H1 (cell line): ENCODE measurements around the gene PLD2. TPM values are rescaled to one million over a fixed set of nuclear protein-coding genes. Genes with fewer than 3 reads are reported as not detected.

Experiments used
- CTCF ChIA-PET: fragments of 300-600 bp; sonication (Branson Sonifier 250); formaldehyde crosslinking; loops from one replicate; lab custom pipeline; 2021; ENCODE audit not compliant: partially characterized antibody; lab: Charles Lee
- POLR2A ChIA-PET: fragments of 300-600 bp; sonication (Branson Sonifier 250); formaldehyde crosslinking; loops from one replicate; lab custom pipeline; 2021; ENCODE audit warnings: inconsistent platforms; ENCODE audit not compliant: partially characterized antibody; lab: Charles Lee
- DNase-seq, 2 experiments: peaks; one replicate each; pipeline versions ENCODE4 v3.0.0 to v3.0.0-alpha.2; 2010 to 2022; ENCODE audit warnings: low spot score in 2 of 2, low read depth in 1 of 2, mixed read lengths in 1 of 2
- FAIRE-seq: peaks from 2 replicates; lab custom pipeline; 2011; peaks lifted over from hg19 to GRCh38; lab: Jason Lieb, UNC
- H2AFZ ChIP-seq: 2 replicates; pipeline ENCODE4 v1.8.1; 2012; ENCODE audit warnings: low read length, inconsistent platforms
- H2AK5ac ChIP-seq: 2 replicates; pipeline ENCODE4 v1.6.1; 2013; ENCODE audit warnings: low read depth, low read length
- H2BK120ac ChIP-seq: replicated peaks from 2 replicates; pipeline ENCODE3; 2013; ENCODE audit warnings: low read depth, low read length, inconsistent platforms
- H2BK12ac ChIP-seq: 2 replicates; pipeline ENCODE4 v1.6.1; 2013; ENCODE audit warnings: low read depth, low read length
- H2BK15ac ChIP-seq: 2 replicates; pipeline ENCODE4 v1.6.1; 2013; ENCODE audit warnings: low read length
- H2BK20ac ChIP-seq: 2 replicates; pipeline ENCODE4 v1.6.1; 2013; ENCODE audit warnings: low read length
- H2BK5ac ChIP-seq: 2 replicates; pipeline ENCODE4 v1.6.1; 2013; ENCODE audit warnings: low read depth, low read length
- H3K14ac ChIP-seq: 2 replicates; pipeline ENCODE4 v1.6.1; 2013; ENCODE audit warnings: inconsistent platforms; ENCODE audit not compliant: insufficient read length
- H3K18ac ChIP-seq: 2 replicates; pipeline ENCODE4 v1.6.1; 2013; ENCODE audit warnings: low read length; ENCODE audit errors: extremely low read depth
- H3K23ac ChIP-seq: 2 replicates; pipeline ENCODE4 v1.6.1; 2013; ENCODE audit warnings: inconsistent platforms; ENCODE audit not compliant: insufficient read length
- H3K23me2 ChIP-seq: 2 replicates; pipeline ENCODE4 v1.6.1; 2013; ENCODE audit warnings: low read depth, low read length
- H3K27ac ChIP-seq: 2 replicates; pipeline ENCODE4 v1.6.1; 2011; ENCODE audit warnings: low read depth, low read length, inconsistent platforms
- H3K27me3 ChIP-seq, 4 experiments: replicated peaks in 1 of 4; 1 replicate in 1 of 4; 2 replicates in 3 of 4; pipeline versions ENCODE4 v1.6.1 to v1.8.1; 2011 to 2013; ENCODE audit warnings: low read length in 3 of 4, mild to moderate bottlenecking in 3 of 4, inconsistent platforms in 2 of 4, mixed read lengths in 2 of 4, moderate library complexity in 1 of 4; ENCODE audit not compliant: control insufficient read depth in 3 of 4, insufficient read depth in 3 of 4; ENCODE audit errors: extremely low read depth in 1 of 4
- H3K36me3 ChIP-seq, 4 experiments: 2 replicates each; pipeline versions ENCODE4 v1.6.1 to v1.8.1; 2011 to 2013; ENCODE audit warnings: mild to moderate bottlenecking in 4 of 4, low read length in 3 of 4, moderate library complexity in 2 of 4, control low read depth in 1 of 4, inconsistent platforms in 1 of 4; ENCODE audit not compliant: insufficient read depth in 4 of 4, control insufficient read depth in 2 of 4
- H3K4ac ChIP-seq: replicated peaks from 2 replicates; pipeline ENCODE3; 2013; ENCODE audit warnings: low read length, low read depth, mixed read lengths, inconsistent platforms; ENCODE audit not compliant: insufficient read length
- H3K4me1 ChIP-seq, 4 experiments: replicated peaks in 1 of 4; 1 replicate in 1 of 4; 2 replicates in 3 of 4; pipeline versions ENCODE4 v1.6.1 to v1.8.1; 2011 to 2013; ENCODE audit warnings: low read length in 3 of 4, inconsistent platforms in 2 of 4, mixed read lengths in 1 of 4; ENCODE audit not compliant: insufficient read depth in 4 of 4, control insufficient read depth in 3 of 4
- H3K4me2 ChIP-seq, 2 experiments: 2 replicates each; pipeline versions ENCODE4 v1.6.1 to v1.8.1; 2011 to 2013; ENCODE audit warnings: low read depth in 2 of 2, low read length in 2 of 2, control low read depth in 1 of 2, inconsistent platforms in 1 of 2, mild to moderate bottlenecking in 1 of 2; ENCODE audit not compliant: insufficient read depth in 1 of 2
- H3K4me3 ChIP-seq, 4 experiments: fragments of 200-600, 300-600 bp in 1 of 4; sonication (generic), shearing (Covaris generic), sonication (Bioruptor Twin) in 1 of 4; 2 replicates each; pipeline versions ENCODE4 v1.5.1 to v1.8.1; 2011 to 2016; ENCODE audit warnings: low read length in 4 of 4, low read depth in 3 of 4, control low read depth in 2 of 4, inconsistent platforms in 2 of 4, mild to moderate bottlenecking in 2 of 4, mixed read lengths in 1 of 4, moderate library complexity in 1 of 4; ENCODE audit not compliant: insufficient read depth in 2 of 4; ENCODE audit errors: extremely low read depth in 1 of 4
- H3K56ac ChIP-seq: replicated peaks from 2 replicates; pipeline ENCODE3; 2013; ENCODE audit warnings: low read depth, mild to moderate bottlenecking, mixed read lengths, low read length, inconsistent platforms; ENCODE audit not compliant: insufficient read length
- H3K79me1 ChIP-seq: 2 replicates; pipeline ENCODE4 v1.6.1; 2013; ENCODE audit warnings: low read depth, low read length, control low read depth
- H3K79me2 ChIP-seq, 2 experiments: 2 replicates each; pipeline versions ENCODE4 v1.6.1 to v1.8.1; 2012 to 2013; ENCODE audit warnings: low read length in 2 of 2, mild to moderate bottlenecking in 2 of 2, inconsistent platforms in 1 of 2; ENCODE audit not compliant: insufficient read depth in 2 of 2, control insufficient read depth in 1 of 2
- H3K9ac ChIP-seq, 4 experiments: replicated peaks in 1 of 4; 1 replicate in 1 of 4; 2 replicates in 3 of 4; pipeline versions ENCODE4 v1.6.1 to v1.8.1; 2011 to 2013; ENCODE audit warnings: low read depth in 3 of 4, low read length in 3 of 4, control low read depth in 2 of 4, mild to moderate bottlenecking in 2 of 4, moderate library complexity in 2 of 4, inconsistent platforms in 1 of 4; ENCODE audit errors: extremely low read depth in 1 of 4
- H3K9me3 ChIP-seq, 2 experiments: 2 replicates each; pipeline versions ENCODE4 v1.6.1 to v1.8.1; 2012 to 2013; ENCODE audit warnings: mild to moderate bottlenecking in 2 of 2, moderate library complexity in 2 of 2, control low read depth in 1 of 2, inconsistent platforms in 1 of 2, low read depth in 1 of 2, low read length in 1 of 2, mixed read lengths in 1 of 2; ENCODE audit not compliant: insufficient read depth in 2 of 2
- H4K20me1 ChIP-seq, 2 experiments: replicated peaks in 1 of 2; 2 replicates each; pipeline versions ENCODE3 to v1.8.1; 2011 to 2013; ENCODE audit warnings: inconsistent platforms in 2 of 2, low read length in 2 of 2, mild to moderate bottlenecking in 1 of 2; ENCODE audit not compliant: insufficient read depth in 2 of 2, control insufficient read depth in 1 of 2
- H4K5ac ChIP-seq: 2 replicates; pipeline ENCODE4 v1.6.1; 2013; ENCODE audit warnings: low read length, low read depth, mixed read lengths, inconsistent platforms; ENCODE audit not compliant: insufficient read length
- H4K8ac ChIP-seq: 2 replicates; pipeline ENCODE4 v1.8.0; 2013; ENCODE audit warnings: mild to moderate bottlenecking, moderate library complexity, low read length, inconsistent platforms; ENCODE audit not compliant: insufficient read depth; ENCODE audit errors: extremely low read depth
- H4K91ac ChIP-seq: replicated peaks from 2 replicates; pipeline ENCODE3; 2013; ENCODE audit warnings: low read length, mixed read lengths, inconsistent platforms; ENCODE audit not compliant: insufficient read length
- ATF3 ChIP-seq: IDR thresholded peaks from 2 replicates; pipeline ENCODE4 v1.6.1; 2011; ENCODE audit warnings: low read depth, mild to moderate bottlenecking, low read length; ENCODE audit not compliant: insufficient read depth
- BACH1 ChIP-seq: IDR thresholded peaks from 2 replicates; pipeline ENCODE4 v1.6.1; 2012; ENCODE audit warnings: low read length, improper control_type of control experiment
- BCL11A ChIP-seq, 2 experiments: IDR thresholded peaks; one replicate each; pipeline ENCODE4 v1.6.1; 2011; ENCODE audit warnings: low read depth in 2 of 2, low read length in 2 of 2, mild to moderate bottlenecking in 2 of 2
- CHD2 ChIP-seq: IDR thresholded peaks from 2 replicates; pipeline ENCODE4 v1.6.1; 2012; ENCODE audit warnings: low read length, improper control_type of control experiment
- FOSL1 ChIP-seq: IDR thresholded peaks from 2 replicates; pipeline ENCODE4 v1.6.1; 2011; ENCODE audit warnings: mild to moderate bottlenecking, low read depth, low read length, moderate library complexity; ENCODE audit not compliant: insufficient read depth
- GABPA ChIP-seq: IDR thresholded peaks from 2 replicates; pipeline ENCODE4 v1.6.1; 2011; ENCODE audit warnings: mild to moderate bottlenecking, low read length, moderate library complexity, borderline replicate concordance; ENCODE audit not compliant: insufficient read depth
- JUND ChIP-seq: IDR thresholded peaks from 2 replicates; pipeline ENCODE4 v1.6.1; 2011; ENCODE audit warnings: mild to moderate bottlenecking, improper control_type of control experiment, low read length
- NANOG ChIP-seq: IDR thresholded peaks from 2 replicates; pipeline ENCODE4 v1.6.1; 2011; ENCODE audit warnings: low read length, low read depth, mild to moderate bottlenecking, inconsistent platforms; ENCODE audit not compliant: insufficient read depth, poor library complexity, severe bottlenecking
- SIX5 ChIP-seq: IDR thresholded peaks from 2 replicates; pipeline ENCODE4 v1.6.1; 2011; ENCODE audit warnings: mild to moderate bottlenecking, low read depth, low read length
- SRF ChIP-seq: IDR thresholded peaks from 2 replicates; pipeline ENCODE4 v1.6.1; 2011; ENCODE audit warnings: mild to moderate bottlenecking, low read depth, low read length, moderate library complexity
- TAF7 ChIP-seq: optimal IDR thresholded peaks from 2 replicates; pipeline ENCODE3; 2011; ENCODE audit warnings: low read depth, mild to moderate bottlenecking, inconsistent platforms, low read length, moderate library complexity, borderline replicate concordance
- WGBS, 2 experiments: shearing (Covaris generic) in 1 of 2; methylation state at CpG; one replicate each; pipeline versions ENCODE4 v1.1.6 to v1.1.7; 2013 to 2015; ENCODE audit warnings: low lambda C conversion rate in 2 of 2, mixed read lengths in 2 of 2, inconsistent platforms in 1 of 2, low coverage in 1 of 2, missing lambda C conversion rate in 1 of 2; ENCODE audit not compliant: insufficient replicate concordance in 2 of 2, insufficient coverage in 1 of 2, insufficient read length in 1 of 2; ENCODE audit errors: extremely low coverage in 1 of 2, missing lambda C conversion rate in 1 of 2; 5-methylcytosine and 5-hydroxymethylcytosine counted together
- polyA plus RNA-seq, 7 experiments: library from polyadenylated mRNA; depleted of rRNA in 3 of 7; stranded (reverse) in 5 of 7; unstranded in 2 of 7; fragments of >200 nt in 5 of 7; fragments of 200-250 nt in 2 of 7; gene quantifications; 1 replicate in 5 of 7; 2 replicates in 1 of 7; 4 replicates in 1 of 7; pipeline versions ENCODE4 v1.2.1 to v1.2.3, GENCODE V29; 2011 to 2013; ENCODE audit warnings: missing spikeins in 2 of 7, mixed read lengths in 2 of 7
- total RNA-seq: library from RNA; stranded (reverse); fragmentation: NEBNext Ultra II Directional; extraction: Animal tissue kit (Norgen Biotek cat#: 25700); gene quantifications from 2 replicates; pipeline ENCODE4 v1.2.1, GENCODE V29; 2021

PLD2 gene
- total and polyA plus RNA-seq, 2 of the 8 experiments (the other 6 are each of a cell fraction or from before 2014, with no cell fraction given), result 44.3 to 48.4 TPM

DNA sequence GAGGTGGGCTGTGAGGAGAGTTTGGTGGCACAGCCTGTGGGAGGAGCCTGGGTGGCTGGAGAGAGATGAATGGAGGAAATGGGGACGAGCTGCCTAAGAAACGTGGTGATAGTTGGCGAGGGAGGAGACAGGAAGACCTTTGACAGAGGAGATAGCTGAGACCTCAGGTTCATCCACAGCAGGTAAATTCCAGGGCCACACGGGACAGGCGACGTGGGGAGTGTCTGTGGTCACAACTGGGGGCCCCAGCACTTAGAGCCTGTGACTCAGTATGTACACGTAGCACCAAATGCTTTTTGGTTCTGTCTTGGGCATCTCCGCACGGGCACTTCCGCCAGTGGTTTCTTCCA is 33.9 kb downstream of the PLD2 start:
- Histone ChIP-seq H4K8ac (peak overlapping the region; percentile 19; the same call in 1 of the 2 replicates), H2BK120ac (no peak overlapping the region), H3K79me2 (peaks cover 0 to 73% of the 10 kb centered on the region in 2 experiments; a peak in 3 of 4 replicates), H3K36me3 (peaks cover 0 to 7% (median under 1%) of the 10 kb centered on the region in 4 experiments; a peak in 1 of 8 replicates), H2BK12ac (no peak overlapping the region), H2BK20ac (no peak overlapping the region), H2AFZ (no peak overlapping the region), H4K20me1 (peaks cover 0 to 6% of the 10 kb centered on the region in 2 experiments), H3K56ac (no peak overlapping the region), H3K4me1 (peaks cover 0 to 4% (median 1%) of the 10 kb centered on the region in 4 experiments; a peak in 1 of 7 replicates), H2AK5ac (no peak overlapping the region), H2BK15ac (no peak overlapping the region), H3K4me2 (no peak overlapping the region), H3K79me1 (peaks cover 12% of the 10 kb centered on the region), H3K14ac (no peak overlapping the region), H3K18ac (no peak overlapping the region), H3K23ac (no peak overlapping the region), H4K91ac (no peak overlapping the region), H4K5ac (no peak overlapping the region), H3K27ac (no peak overlapping the region), H3K4me3 (no peak overlapping the region), H3K9ac (no peak overlapping the region), H3K27me3 (no peaks in the 10 kb centered on the region), H3K4ac (no peak overlapping the region), H3K23me2 (no peaks in the 10 kb centered on the region), H3K9me3 (no peaks in the 10 kb centered on the region), H2BK5ac (no peak overlapping the region)
- FAIRE-seq, result no peak
- POLR2A ChIA-PET, result interaction anchor here (0.6 to 1.1 kb wide), 4 partner anchors 9 to 23 kb away, joined by 3 read pairs; no protein-coding TSS in a partner anchor
- CTCF ChIA-PET, result interaction anchor here (1.2 kb wide), 1 partner anchor 40 kb away, joined by 4 read pairs; no protein-coding TSS in a partner anchor
- no peak for DNase-seq
- 84% methylated on average over 9 of the region's 10 CpGs; no CpG with 5 or more reads in 1 of the 2 experiments for WGBS, 2 experiments
- TF ChIP-seq GABPA, result no peak
- no peak for TF ChIP-seq JUND
- no peak for TF ChIP-seq BACH1
- TF ChIP-seq SRF, result no peak
- TF ChIP-seq CHD2, result no peak
- TF ChIP-seq TAF7, result no peak
- TF ChIP-seq NANOG, result no peak
- TF ChIP-seq SIX5, result no peak
- TF ChIP-seq FOSL1, result no peak
- no peak for TF ChIP-seq ATF3
- TF ChIP-seq BCL11A (IDR thresholded peaks at IDR 0.05; ENCODE audit: low read depth in 2 of 2, low read length in 2 of 2), result no peak
